Adrenal gland (tissue), 5 donors: Measurements from ENCODE around the gene FARS2.

Experiments used
- CTCF ChIP-seq, 6 experiments: fragments of 450-650 bp in 4 of 6; fragments of 200-600 bp in 2 of 6; sonication (generic) in 1 of 6; IDR thresholded peaks; 1 replicate in 5 of 6; 2 replicates in 1 of 6; pipeline versions ENCODE4 v1.5.1 to v1.8.0; 2016 to 2021; ENCODE audit warnings: antibody characterized with exemption in 6 of 6, mild to moderate bottlenecking in 2 of 6, moderate library complexity in 1 of 6
- POLR2A ChIP-seq, 2 donors: fragments of 450-650 bp; IDR thresholded peaks; one replicate each; pipeline ENCODE4 v1.6.1; 2017; ENCODE audit warnings: antibody characterized with exemption in 2 of 2, mild to moderate bottlenecking in 2 of 2, moderate library complexity in 1 of 2
- donor health status: DM: no; HTN: no; CAD: no.

DNA sequence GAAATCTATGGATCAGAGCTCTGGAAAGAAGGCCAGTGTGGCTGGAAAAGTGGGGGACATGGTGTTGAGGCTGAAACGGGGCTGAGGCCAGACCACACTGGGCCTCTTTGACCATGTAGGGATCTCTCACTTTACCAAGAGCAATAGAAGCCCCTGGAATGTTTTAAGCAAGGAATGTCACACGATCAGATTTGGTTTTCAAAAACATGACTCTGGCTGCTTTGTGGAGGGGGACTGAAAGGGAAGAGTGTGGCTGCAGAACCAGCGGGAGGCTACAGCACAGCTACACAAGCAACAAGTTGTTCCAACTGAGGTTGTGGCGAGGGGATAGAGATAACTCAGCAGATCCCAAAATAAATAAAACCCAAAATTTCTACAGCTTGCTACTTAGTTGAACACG is 399.5 kb downstream of the FARS2 start:
- TF ChIP-seq CTCF (IDR thresholded peaks at IDR 0.05) (no peak), POLR2A (IDR thresholded peaks at IDR 0.05) (no peak)
